ENCODE measurements around the gene SKI.

GRCh38 chr1:2266301-2266975, 38.3 kb downstream of the SKI start:
- TF ChIP-seq GATA2 (IDR thresholded peaks at IDR 0.05; ENCODE audit: low read depth, low read length): no peak
- no peak for TF ChIP-seq GATA3 (IDR thresholded peaks at IDR 0.05; ENCODE audit: low read depth, low read length)

All from SH-SY5Y (cell line).